Psoas muscle (tissue), 8 donors: ENCODE data around the gene MAP4K4. TPM values are rescaled to one million over a fixed set of nuclear protein-coding genes. Genes with fewer than 3 reads are reported as not detected.

ENCODE experiments used
- ATAC-seq, 4 donors: fragments of 200-7000 bp; cut with Tn5 transposase; one replicate each; pipeline ENCODE4 v1.9.1; 2020; ENCODE audit warnings: moderate library complexity in 3 of 4, mild to moderate bottlenecking in 2 of 4
- DNase-seq, 2 donors: peaks; one replicate each; pipeline ENCODE4 v3.0.0-alpha.2; 2020
- H3K27ac ChIP-seq: fragments of 200-600 bp; one replicate; pipeline ENCODE4 v1.8.0; 2022
- H3K27me3 ChIP-seq, 3 donors: fragments of 200-600 bp in 1 of 3; one replicate each; pipeline versions ENCODE4 v1.6.1 to v1.8.0; 2013 to 2022; ENCODE audit warnings: low read length in 2 of 3, mild to moderate bottlenecking in 2 of 3, moderate library complexity in 1 of 3; ENCODE audit not compliant: insufficient read depth in 3 of 3
- H3K36me3 ChIP-seq, 2 donors: fragments of 200-600 bp in 1 of 2; one replicate each; pipeline versions ENCODE4 v1.6.1 to v1.8.0; 2013 to 2022; ENCODE audit warnings: low read depth in 1 of 2, mild to moderate bottlenecking in 1 of 2, moderate library complexity in 1 of 2; ENCODE audit not compliant: insufficient read depth in 1 of 2
- H3K4me1 ChIP-seq: fragments of 200-600 bp; one replicate; pipeline ENCODE4 v1.8.0; 2022
- H3K4me3 ChIP-seq: fragments of 200-600 bp; one replicate; pipeline ENCODE4 v1.8.0; 2022; ENCODE audit warnings: mild to moderate bottlenecking
- H3K9me3 ChIP-seq: fragments of 200-600 bp; one replicate; pipeline ENCODE4 v1.8.0; 2022
- CTCF ChIP-seq: fragments of 200-600 bp; IDR thresholded peaks from one replicate; pipeline ENCODE4 v1.8.0; 2022; ENCODE audit warnings: antibody characterized with exemption
- WGBS, 3 donors: extraction: QIAGEN DNeasy Blood & Tissue Kit; methylation state at CpG; one replicate each; pipeline versions ENCODE4 v1.1.6 to v1.1.7; 2013; 5-methylcytosine and 5-hydroxymethylcytosine counted together
- intact Hi-C, 2 donors: fragments of 100-400 bp; cut with DNase I; formaldehyde crosslinking; loops; one replicate each; pipeline versions ENCODE4 v1.11.0 to v1.14.2; 2022
- polyA plus RNA-seq, 3 donors: library from polyadenylated mRNA; stranded (reverse); fragments of 200-250 nt; gene quantifications; one replicate each; pipeline ENCODE4 v1.2.3, GENCODE V29; 2013
- total RNA-seq, 4 donors: library from RNA; stranded (reverse); fragmentation: NEBNext Ultra II Directional in 2 of 4; extraction: Animal tissue kit (Norgen Biotek cat#: 25700) in 2 of 4; gene quantifications; one replicate each; pipeline versions ENCODE4 v1.2.1 to v1.2.4, GENCODE V29; 2021 to 2023
- donor health status: healthy with polysubstance abuse.
- donor health status: DM: no; HTN: no; CAD: no; lungs with moderate emphysema.
- donor health status: Bipolar disorder and iron deficiency.
- donor health status: healthy.
- donor health status: DM: yes; HTN: yes; CAD: no.
- donor health status: DM: no; HTN: no; CAD: no.
- donor health status: DM: no; HTN: no; CAD: no.
- donor health status: DM: yes; HTN: yes; CAD: no.

Gene MAP4K4
- total and polyA plus RNA-seq, 7 donors, result 20.1 to 99.9 (median 80.4) TPM

GRCh38 chr2:101808006-101808562, 110.6 kb downstream of the MAP4K4 start:
- Histone ChIP-seq H3K4me1 (peaks cover 23% of the 10 kb centered on the region), H3K27me3 (no peaks in the 10 kb centered on the region), H3K27ac (no peak overlapping the region), H3K4me3 (no peak overlapping the region), H3K36me3 (no peaks in the 10 kb centered on the region), H3K9me3 (no peaks in the 10 kb centered on the region)
- no peak for DNase-seq
- no peak for ATAC-seq
- intact Hi-C loops, result no loop called here
- no peak for TF ChIP-seq CTCF
- WGBS, 3 donors, result 81 to 86% (median 83%) methylated on average over 6 of the region's 6 CpGs

GRCh38 chr2:101809698-101810097, 112.2 kb downstream of the MAP4K4 start:
- no peaks in the 10 kb centered on the region for H3K36me3 ChIP-seq
- H3K4me1 ChIP-seq, result peaks cover 9% of the 10 kb centered on the region
- H3K9me3 ChIP-seq, result no peaks in the 10 kb centered on the region
- H3K27me3 ChIP-seq, result no peaks in the 10 kb centered on the region
- intact Hi-C loops, result no loop called here
- no peak overlapping the region for H3K4me3 ChIP-seq
- DNase-seq (no peak), ATAC-seq (no peak)
- TF ChIP-seq CTCF, result no peak
- H3K27ac ChIP-seq, result no peak overlapping the region

DNA sequence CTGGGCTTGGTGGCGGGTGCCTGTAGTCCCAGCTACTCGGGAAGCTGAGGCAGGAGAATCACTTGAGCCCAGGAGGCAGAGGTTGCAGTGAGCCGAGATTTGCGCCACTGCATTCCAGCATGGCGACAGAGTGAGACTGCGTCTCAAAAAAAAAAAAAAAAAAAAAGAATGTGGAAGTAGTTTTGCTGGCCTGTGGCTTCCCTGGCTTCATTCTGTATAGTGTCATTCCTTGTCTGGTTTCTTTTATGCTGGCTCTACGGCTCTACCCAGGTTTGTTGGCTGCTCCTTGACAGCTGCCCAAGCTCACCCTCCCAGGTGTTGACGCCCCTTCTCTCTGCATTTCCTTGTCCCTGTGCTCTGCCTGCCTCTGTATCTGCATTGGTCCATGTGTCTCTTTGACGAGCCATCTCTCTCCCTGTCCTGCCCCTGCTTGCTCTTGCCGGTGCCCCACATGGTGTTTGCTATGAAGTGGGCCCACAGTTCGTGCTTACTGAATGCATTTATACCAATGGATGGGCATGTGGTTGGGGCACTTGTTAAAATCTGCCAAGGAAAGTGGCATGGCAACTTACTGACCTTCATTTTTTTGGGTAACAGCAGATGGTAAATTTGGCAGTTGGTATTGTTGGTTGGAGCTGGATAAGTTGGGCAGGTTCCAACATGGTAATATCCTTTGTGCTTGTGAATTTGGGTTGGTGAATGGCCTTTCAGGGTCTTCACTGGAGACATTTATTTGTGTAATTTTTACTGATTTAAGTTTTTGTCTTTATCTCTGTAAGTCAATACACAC, 113.9 kb downstream of the MAP4K4 start:
- TF ChIP-seq CTCF, result no peak
- ATAC-seq, result no peak
- peaks cover 21% of the 10 kb centered on the region for H3K4me1 ChIP-seq
- no peaks in the 10 kb centered on the region for H3K9me3 ChIP-seq
- H3K4me3 ChIP-seq, result no peak overlapping the region
- H3K27ac ChIP-seq, result no peak overlapping the region
- no peaks in the 10 kb centered on the region for H3K27me3 ChIP-seq
- intact Hi-C loops, result no loop called here
- DNase-seq, result no peak
- H3K36me3 ChIP-seq, result no peaks in the 10 kb centered on the region
- 78 to 83% (median 79%) methylated on average over 10 to 11 of the region's 11 CpGs for WGBS, 3 donors

- Histone ChIP-seq H3K9me3 (no peaks in the 10 kb centered on the region), H3K27me3 (no peaks in the 10 kb centered on the region), H3K27ac (no peak overlapping the region), H3K36me3 (no peaks in the 10 kb centered on the region), H3K4me3 (no peak overlapping the region), H3K4me1 (peaks cover 27% of the 10 kb centered on the region)
- ATAC-seq, result no peak
- no peak for TF ChIP-seq CTCF
- intact Hi-C loops, result no loop called here
- 85 to 97% (median 94%) methylated on average over 7 of the region's 7 CpGs for WGBS, 3 donors
- no peak for DNase-seq
Observed at GRCh38 chr2:101812226-101812625, 114.7 kb downstream of the MAP4K4 start.
